Measurements from ENCODE around the gene ADAT2. TPM values are rescaled to one million over a fixed set of nuclear protein-coding genes. Genes with fewer than 3 reads are reported as not detected.
"Not testable (repeated sequence)": the region's sequence is repeated elsewhere in the genome, so short reads cannot be mapped to it uniquely, and the experiment has no call there.

The ADAT2 gene
- 6.5 TPM for total RNA-seq

GRCh38 chr6:143450453-143451371 is at the start of gene ADAT2, which contains the start of gene PEX3:
Gene ADAT2 (minus strand): TSS chr6:143450695. CDS start chr6:143450658, 37 bp downstream.
Gene PEX3 (plus strand): TSS chr6:143450805. CDS start chr6:143451043, 238 bp downstream.
- peak; percentile 91 for DNase-seq

GRCh38 chr6:143498428-143498827 is 47.9 kb upstream of the ADAT2 start:
- DNase-seq: no peak

GRCh38 chr6:143496974-143497373 is 46.5 kb upstream of the ADAT2 start:
- DNase-seq: no peak

- no peak for DNase-seq
Observed at GRCh38 chr6:143490775-143491174, 40.3 kb upstream of the ADAT2 start.

- no peak for DNase-seq
Observed at GRCh38 chr6:143490244-143490643, 39.7 kb upstream of the ADAT2 start.

- DNase-seq: no peak
Observed at GRCh38 chr6:143486752-143487151, 36.3 kb upstream of the ADAT2 start.

GRCh38 chr6:143485967-143486366 is 35.5 kb upstream of the ADAT2 start:
- no peak for DNase-seq

GRCh38 chr6:143482593-143482992 is 32.1 kb upstream of the ADAT2 start:
- DNase-seq: no peak

- no peak for DNase-seq
Observed at GRCh38 chr6:143478479-143479062, 28.1 kb upstream of the ADAT2 start.

GRCh38 chr6:143476545-143476944 is 26.1 kb upstream of the ADAT2 start:
- no peak for DNase-seq

- no peak for DNase-seq
Observed at GRCh38 chr6:143471822-143472221, 21.3 kb upstream of the ADAT2 start.

GRCh38 chr6:143468823-143469222 is 18.3 kb upstream of the ADAT2 start:
- not testable (repeated sequence) for DNase-seq

GRCh38 chr6:143468026-143468425 is 17.5 kb upstream of the ADAT2 start:
- no peak for DNase-seq

GRCh38 chr6:143465546-143465945 is 15.1 kb upstream of the ADAT2 start:
- DNase-seq: no peak

- DNase-seq: no peak
Observed at GRCh38 chr6:143457563-143458359, 7.3 kb upstream of the ADAT2 start.

- DNase-seq: no peak
Observed at GRCh38 chr6:143451531-143451930, 1.0 kb upstream of the ADAT2 start.

- peak; percentile 68 for DNase-seq
Observed at GRCh38 chr6:143449714-143450452, 612 bp downstream of the ADAT2 start.

- no peak for DNase-seq
Observed at GRCh38 chr6:143449082-143449713, 1.3 kb downstream of the ADAT2 start.

GRCh38 chr6:143447865-143448264 is 2.6 kb downstream of the ADAT2 start:
- not testable (repeated sequence) for DNase-seq

GRCh38 chr6:143443096-143443495 is 7.4 kb downstream of the ADAT2 start:
- no peak for DNase-seq

All from skin of body (tissue), 2 donors.